Progenitor cell of endocrine pancreas (in vitro differentiated cells): ENCODE results near the gene PXMP2. TPM values are rescaled to one million over a fixed set of nuclear protein-coding genes. Genes with fewer than 3 reads are reported as not detected.
"Not testable (repeated sequence)": the region's sequence is repeated elsewhere in the genome, so short reads cannot be mapped to it uniquely, and the experiment has no call there.

Source experiments
- DNase-seq: peaks from one replicate; pipeline ENCODE4 v3.0.0; 2021; ENCODE audit warnings: low spot score; ENCODE audit not compliant: unreplicated experiment
- H3K27ac Mint-ChIP-seq: 2 replicates; pipeline ENCODE4 v1.8.0; 2021; ENCODE audit warnings: mild to moderate bottlenecking, moderate library complexity, mixed read lengths
- H3K27me3 Mint-ChIP-seq: 2 replicates; pipeline ENCODE4 v1.8.0; 2021; ENCODE audit warnings: mixed read lengths
- H3K36me3 Mint-ChIP-seq: 2 replicates; pipeline ENCODE4 v1.8.0; 2022; ENCODE audit warnings: mixed read lengths; ENCODE audit not compliant: insufficient read depth
- H3K4me1 Mint-ChIP-seq: 2 replicates; pipeline ENCODE4 v1.8.0; 2021; ENCODE audit warnings: low read depth, mixed read lengths
- H3K4me3 Mint-ChIP-seq: 2 replicates; pipeline ENCODE4 v1.8.0; 2021; ENCODE audit warnings: low read depth, mild to moderate bottlenecking, moderate library complexity, mixed read lengths
- H3K9me3 Mint-ChIP-seq: 2 replicates; pipeline ENCODE4 v1.8.0; 2021; ENCODE audit warnings: low read depth, mixed read lengths
- CTCF ChIP-seq: fragments of 200-600 bp; sonication (generic); IDR thresholded peaks from one replicate; pipeline ENCODE4 v1.5.0; 2021; ENCODE audit warnings: antibody characterized with exemption, mild to moderate bottlenecking; ENCODE audit not compliant: unreplicated experiment
- total RNA-seq: library from RNA; stranded (reverse); gene quantifications from 2 replicates; pipeline ENCODE4 v1.2.1, GENCODE V29; 2021

PXMP2 gene
- total RNA-seq, 1 donor from 2014 or later = 25.0 TPM

- Mint-ChIP-seq H3K36me3 (peaks cover 30% of the 10 kb centered on the region), H3K4me3 (no peak overlapping the region), H3K4me1 (no peaks in the 10 kb centered on the region), H3K27ac (no peak overlapping the region), H3K27me3 (no peaks in the 10 kb centered on the region), H3K9me3 (no peaks in the 10 kb centered on the region)
- no peak for DNase-seq
- TF ChIP-seq CTCF = no peak
These were observed 59.2 kb downstream of the PXMP2 start for GRCh38 chr12:132746613-132747012.

- H3K4me1 Mint-ChIP-seq = no peaks in the 10 kb centered on the region
- no peak for DNase-seq
- peaks cover 26% of the 10 kb centered on the region for H3K36me3 Mint-ChIP-seq
- H3K27me3 Mint-ChIP-seq = no peaks in the 10 kb centered on the region
- no peak for TF ChIP-seq CTCF
- no peaks in the 10 kb centered on the region for H3K9me3 Mint-ChIP-seq
- no peak overlapping the region for H3K27ac Mint-ChIP-seq
- no peak overlapping the region for H3K4me3 Mint-ChIP-seq
These were observed 60.0 kb downstream of the PXMP2 start for GRCh38 chr12:132747395-132747794.

GRCh38 chr12:132747896-132748295 lies 60.5 kb downstream of the PXMP2 start:
- Mint-ChIP-seq H3K4me1 (no peaks in the 10 kb centered on the region), H3K27ac (no peak overlapping the region), H3K9me3 (no peaks in the 10 kb centered on the region), H3K36me3 (peaks cover 24% of the 10 kb centered on the region), H3K27me3 (no peaks in the 10 kb centered on the region), H3K4me3 (no peak overlapping the region)
- no peak for DNase-seq
- TF ChIP-seq CTCF = no peak

GRCh38 chr12:132748319-132748718 lies 60.9 kb downstream of the PXMP2 start:
- no peak for DNase-seq
- no peaks in the 10 kb centered on the region for H3K4me1 Mint-ChIP-seq
- TF ChIP-seq CTCF = no peak
- no peak overlapping the region for H3K4me3 Mint-ChIP-seq
- no peaks in the 10 kb centered on the region for H3K27me3 Mint-ChIP-seq
- H3K36me3 Mint-ChIP-seq = peaks cover 23% of the 10 kb centered on the region
- H3K9me3 Mint-ChIP-seq = no peaks in the 10 kb centered on the region
- no peak overlapping the region for H3K27ac Mint-ChIP-seq

GRCh38 chr12:132753670-132754069 lies 66.3 kb downstream of the PXMP2 start:
- H3K27ac Mint-ChIP-seq, H3K4me1 Mint-ChIP-seq, H3K9me3 Mint-ChIP-seq, H3K4me3 Mint-ChIP-seq, H3K27me3 Mint-ChIP-seq, DNase-seq: not testable (repeated sequence)
- H3K36me3 Mint-ChIP-seq = peaks cover 13% of the 10 kb centered on the region

GRCh38 chr12:132754160-132754932 lies 67.0 kb downstream of the PXMP2 start:
- DNase-seq = no peak
- Mint-ChIP-seq H3K27ac (no peak overlapping the region), H3K4me1 (no peaks in the 10 kb centered on the region)

More at GRCh38 chr12:132754160-132754932, 67.0 kb downstream of the PXMP2 start:
- no peak for TF ChIP-seq CTCF
- no peaks in the 10 kb centered on the region for H3K9me3 Mint-ChIP-seq
- H3K36me3 Mint-ChIP-seq = peaks cover 11% of the 10 kb centered on the region
- no peak overlapping the region for H3K4me3 Mint-ChIP-seq
- no peaks in the 10 kb centered on the region for H3K27me3 Mint-ChIP-seq
